HG02759 (cell line): Measurements from ENCODE around the gene TLCD1.

Experiments used
- ATAC-seq: cut with Tn5 transposase; IDR thresholded peaks from one replicate; pipeline ENCODE4 v1.9.1; 2021; ENCODE audit warnings: mild to moderate bottlenecking, moderate library complexity; ENCODE audit not compliant: unreplicated experiment

The TLCD1 gene, protein sequence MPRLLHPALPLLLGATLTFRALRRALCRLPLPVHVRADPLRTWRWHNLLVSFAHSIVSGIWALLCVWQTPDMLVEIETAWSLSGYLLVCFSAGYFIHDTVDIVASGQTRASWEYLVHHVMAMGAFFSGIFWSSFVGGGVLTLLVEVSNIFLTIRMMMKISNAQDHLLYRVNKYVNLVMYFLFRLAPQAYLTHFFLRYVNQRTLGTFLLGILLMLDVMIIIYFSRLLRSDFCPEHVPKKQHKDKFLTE

DNA sequence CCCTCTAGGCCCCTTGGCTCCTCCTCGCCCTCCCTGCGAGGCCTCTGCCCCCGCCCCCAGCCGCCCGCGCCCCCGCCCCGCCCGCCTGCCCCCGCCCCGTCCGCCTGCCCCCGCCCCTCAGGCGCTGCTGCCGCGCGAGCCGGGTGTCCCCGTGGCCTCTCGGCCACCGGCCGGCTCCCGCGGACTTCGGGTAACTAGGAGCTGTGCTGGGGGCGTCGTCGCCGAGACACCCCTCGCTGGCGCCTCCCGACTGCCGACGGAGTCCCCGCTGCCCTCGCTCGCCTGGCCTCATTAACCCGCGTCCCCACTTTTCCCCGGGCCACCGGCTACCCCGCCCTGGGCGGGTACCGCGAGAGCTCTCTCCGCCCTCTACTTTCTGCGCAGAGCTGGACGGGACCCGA, at the start of gene TLCD1:
Gene TLCD1, minus strand, starts transcription at position 8 of the 401 bp plus-strand sequence. CDS start 136 bp downstream, outside the sequence.
- ATAC-seq = no peak

DNA sequence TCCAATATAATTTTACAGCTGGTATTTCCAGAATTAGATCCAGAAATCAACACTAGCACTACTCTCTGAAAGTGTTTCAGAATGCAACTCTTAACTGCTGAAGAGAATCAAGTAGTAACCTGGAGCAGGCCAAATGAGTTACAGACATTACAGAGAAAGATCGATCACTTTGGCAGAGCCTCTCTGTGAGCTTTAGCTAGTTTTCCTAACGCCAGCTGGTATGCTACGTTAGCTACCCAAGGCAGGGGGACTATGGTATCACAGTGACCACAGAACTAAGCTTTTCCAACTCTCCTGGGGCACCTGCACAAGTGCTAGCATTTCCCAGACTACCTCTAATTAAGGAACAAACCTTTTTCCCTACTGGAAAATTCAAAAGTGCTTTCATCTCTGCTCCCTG, 48.2 kb upstream of the TLCD1 start:
- ATAC-seq = no peak

DNA sequence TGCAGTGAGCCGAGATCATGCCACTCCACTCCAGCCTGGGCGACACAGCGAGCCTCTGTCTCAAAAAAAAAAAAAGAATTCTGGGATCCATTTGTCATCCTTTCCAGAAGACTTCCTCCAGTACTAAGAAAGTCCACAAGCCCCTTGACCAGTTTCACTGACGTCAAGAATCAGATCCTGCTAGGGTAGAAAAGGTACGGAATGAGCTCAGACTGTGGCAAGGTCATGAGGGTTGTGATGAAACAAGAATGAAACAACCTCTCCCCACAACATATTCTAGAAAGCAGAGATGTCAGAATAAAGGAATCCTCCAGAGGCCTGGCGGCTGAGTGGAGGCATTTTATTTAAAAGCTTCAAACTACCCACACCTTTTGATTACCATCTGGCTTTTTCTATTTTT, 47.7 kb upstream of the TLCD1 start:
- no peak for ATAC-seq

DNA sequence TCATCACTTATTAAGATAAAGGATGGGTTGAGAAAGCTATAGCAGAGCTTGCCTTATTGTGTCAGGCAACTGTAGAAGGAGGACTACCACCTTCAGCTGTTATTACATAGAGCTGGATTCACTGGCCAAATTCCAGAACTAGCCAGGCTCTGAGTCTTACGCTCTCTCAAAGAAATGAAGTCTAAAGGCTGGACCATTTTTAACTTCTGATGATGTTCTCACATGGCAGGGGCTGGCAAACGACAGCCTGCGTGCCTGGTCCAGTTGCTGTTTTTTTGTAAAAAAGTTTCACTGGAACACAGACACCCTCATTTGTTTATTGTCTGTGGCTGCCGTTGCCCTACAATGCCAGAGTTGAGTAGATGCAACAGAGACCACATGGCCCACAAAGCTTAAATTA, 39.0 kb upstream of the TLCD1 start:
- ATAC-seq = no peak

DNA sequence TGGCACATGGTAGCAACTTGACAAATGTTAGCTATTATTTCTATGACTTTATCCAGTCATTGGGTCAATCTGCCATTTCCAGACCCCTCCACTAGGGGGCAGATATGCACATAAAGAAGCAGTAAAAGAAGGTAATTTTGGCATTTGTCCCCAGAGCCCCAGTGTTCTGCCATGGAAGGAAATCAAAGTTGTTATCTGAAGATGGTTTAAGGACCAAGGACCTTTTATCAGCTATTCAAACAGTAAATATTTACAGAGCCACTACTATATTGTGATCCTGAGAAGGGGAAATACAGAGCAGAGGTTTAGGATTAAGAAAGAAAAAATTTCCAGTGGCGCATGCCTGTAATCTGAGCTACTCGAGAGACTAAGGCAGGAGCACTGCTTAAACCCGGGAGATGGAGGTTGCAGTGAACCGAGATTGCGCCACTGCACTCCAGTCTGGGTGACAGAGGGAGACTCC, 37.8 kb upstream of the TLCD1 start:
- peak; percentile 33 for ATAC-seq

DNA sequence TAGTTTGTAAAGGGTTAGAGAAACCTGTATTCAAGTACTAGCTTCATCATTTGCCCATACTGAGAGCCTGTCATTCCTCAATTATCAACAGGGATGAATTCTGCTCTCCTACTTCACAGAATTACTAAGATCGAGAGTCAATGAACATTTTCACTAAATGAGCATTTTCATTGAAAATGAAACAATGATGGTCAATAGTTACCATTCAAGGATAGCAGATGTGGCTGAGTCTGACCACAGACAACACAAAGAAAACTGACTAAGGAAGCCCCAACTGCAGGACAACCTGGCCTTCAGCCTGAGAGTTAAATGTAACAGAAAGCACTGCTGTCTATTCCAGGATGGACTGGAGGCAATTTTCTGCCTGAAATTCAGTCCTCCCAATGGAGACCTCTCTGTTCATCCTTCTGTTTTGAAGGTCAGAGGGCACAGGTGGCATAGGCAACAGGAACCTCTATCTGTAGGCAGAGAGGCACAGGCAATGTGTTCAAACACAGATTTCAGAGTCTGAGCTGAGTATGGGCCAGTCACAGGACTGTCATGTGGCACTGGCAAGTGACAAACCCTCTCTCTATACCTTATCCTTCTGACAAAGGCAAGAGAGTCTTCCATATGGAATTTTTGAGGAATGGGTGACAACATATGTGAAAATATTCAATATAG, 37.2 kb upstream of the TLCD1 start:
- peak; percentile 55 for ATAC-seq

DNA sequence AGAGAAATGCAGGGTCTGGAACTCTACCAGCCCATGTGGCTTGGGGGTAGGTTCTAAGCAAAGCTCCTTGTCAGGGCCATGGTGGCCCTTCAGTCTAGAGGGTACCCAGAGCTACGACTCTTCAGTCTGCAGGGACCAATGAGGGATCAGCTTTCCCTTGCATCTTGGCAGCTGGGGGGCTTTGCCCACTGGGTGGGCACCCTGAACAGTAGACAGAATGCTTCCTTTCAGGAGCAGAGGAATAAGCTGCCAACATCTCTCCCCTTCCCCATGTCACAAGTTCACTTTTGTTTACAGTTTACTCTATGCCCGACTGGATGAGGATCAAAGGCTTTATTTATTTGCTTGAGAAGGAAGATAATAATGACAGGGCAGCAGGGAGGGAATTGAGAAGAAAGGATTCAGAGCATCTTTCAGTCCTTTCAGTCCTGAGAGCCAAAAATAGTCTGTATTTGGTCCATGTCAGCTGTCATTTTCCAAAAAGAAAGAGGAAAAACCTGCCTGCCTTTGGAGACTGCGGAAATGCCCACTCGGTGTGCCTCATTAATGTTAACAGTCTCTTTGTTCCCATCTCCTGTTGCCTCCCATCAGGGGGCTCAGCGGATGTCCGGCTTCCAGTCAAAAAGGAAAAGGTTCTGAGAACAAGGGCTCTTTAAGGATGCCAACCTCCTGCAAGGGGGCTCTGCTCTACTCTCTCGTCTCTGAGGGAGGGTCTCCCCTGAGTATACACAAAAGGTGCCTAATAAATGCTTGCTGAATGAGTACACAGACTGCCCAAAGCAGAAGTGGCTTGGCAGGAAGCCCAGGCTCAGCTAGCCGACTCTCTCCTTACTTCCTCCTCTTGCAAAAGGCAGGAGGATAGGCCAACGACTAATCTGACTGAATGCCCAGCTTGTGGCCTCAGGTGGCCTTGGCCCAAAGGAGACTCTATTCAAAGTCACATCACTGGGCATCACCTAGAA, 34.8 kb upstream of the TLCD1 start:
- ATAC-seq = no peak

DNA sequence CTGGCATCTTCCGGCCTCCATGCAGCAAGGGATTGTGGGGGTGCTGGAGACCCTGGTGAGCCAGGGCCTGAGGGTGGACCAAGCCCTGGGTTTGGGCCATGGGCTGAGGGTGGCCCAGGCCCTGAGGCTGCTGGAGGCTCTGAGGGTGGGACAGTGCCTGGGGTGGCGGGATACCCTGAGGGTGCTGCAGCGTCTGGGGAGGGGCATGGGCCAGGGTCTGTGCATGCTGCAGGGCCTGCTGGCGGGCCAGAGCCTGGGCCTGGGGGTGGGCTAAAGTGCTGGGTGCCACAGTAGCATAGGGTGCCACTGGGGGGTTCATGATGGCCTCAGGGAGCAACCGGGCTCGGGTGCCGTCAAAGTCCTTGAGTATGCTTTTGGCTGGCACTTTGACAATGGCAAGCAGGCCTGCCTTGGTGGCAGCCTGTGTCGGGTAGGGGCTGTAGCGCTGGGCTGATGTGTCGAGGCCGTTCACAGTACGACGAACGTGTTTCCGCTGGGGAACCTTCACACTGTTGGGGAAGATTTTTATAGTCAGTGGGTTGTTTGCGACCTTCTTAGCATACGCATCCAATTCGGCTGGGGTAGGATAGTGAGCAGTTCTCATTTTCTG, 33.3 kb upstream of the TLCD1 start:
- no peak for ATAC-seq

DNA sequence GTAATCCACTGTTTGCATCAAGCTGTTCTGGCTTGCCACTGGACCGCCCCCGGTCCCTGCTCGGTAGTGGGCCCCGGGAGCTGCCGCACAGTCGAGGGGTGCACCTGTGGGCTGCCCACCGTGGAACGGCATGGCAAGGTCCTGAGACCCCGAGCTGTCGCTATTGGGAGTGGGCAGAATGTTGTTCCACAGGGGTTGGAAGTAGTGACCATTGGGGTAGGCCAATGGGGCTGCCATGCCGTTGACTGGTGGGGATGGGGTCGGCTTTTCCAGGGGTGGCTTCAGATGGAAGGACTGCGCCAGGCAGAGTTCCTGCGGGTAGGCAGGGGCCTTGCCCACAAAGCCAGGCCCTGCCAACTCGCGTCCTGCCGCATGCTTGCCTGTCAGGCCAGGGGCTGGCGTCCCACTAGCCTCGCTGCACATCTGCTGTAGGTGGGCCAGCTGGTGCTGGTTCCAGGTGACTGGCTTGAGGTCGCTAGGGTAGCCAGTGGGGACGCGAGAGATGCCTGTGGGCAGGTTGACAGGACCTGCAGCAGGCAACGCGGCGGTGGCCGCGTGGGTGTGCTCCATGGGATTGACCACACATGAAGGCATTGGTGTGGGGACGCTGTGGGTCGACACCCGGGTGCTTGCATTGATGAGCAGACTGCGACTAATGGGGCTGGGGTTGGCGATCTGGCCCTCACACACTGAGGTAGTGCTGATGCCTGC, 32.5 kb upstream of the TLCD1 start:
- no peak for ATAC-seq

DNA sequence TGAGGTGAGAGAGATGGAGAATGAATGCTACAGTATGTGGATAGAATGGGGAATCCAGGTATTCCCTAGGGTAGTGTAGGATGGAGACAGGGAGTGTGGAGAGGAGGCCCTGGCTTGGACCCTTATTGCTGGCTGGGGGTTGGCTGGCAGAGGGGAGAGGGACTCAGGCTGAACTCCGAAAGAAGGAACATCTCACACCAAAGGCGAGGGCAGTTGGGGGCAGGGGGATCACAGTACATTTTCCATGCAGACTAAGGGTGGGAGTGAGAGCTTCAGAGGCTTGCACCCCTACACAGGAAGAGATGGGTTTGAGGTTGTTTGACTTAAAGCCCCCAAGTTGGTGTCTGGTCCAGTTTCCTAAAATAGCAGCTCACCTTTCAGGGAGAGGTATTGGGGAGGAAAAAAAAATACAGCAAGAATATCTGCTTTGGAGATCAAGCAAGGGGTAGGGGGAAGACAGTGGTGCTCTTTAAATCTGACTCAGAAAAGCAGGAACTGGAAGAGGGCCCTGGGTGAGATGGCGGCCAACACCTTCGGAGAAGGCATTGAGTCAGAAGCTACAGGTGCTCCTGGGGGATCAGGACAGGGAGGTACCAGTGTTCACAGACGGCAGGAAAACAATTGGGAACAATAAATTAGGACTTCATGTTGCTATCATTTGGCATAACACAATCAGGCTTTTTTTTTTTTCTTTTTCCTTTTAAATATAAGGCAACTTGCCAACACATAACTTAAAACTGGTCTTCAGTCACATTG, 30.2 kb upstream of the TLCD1 start:
- ATAC-seq = no peak

DNA sequence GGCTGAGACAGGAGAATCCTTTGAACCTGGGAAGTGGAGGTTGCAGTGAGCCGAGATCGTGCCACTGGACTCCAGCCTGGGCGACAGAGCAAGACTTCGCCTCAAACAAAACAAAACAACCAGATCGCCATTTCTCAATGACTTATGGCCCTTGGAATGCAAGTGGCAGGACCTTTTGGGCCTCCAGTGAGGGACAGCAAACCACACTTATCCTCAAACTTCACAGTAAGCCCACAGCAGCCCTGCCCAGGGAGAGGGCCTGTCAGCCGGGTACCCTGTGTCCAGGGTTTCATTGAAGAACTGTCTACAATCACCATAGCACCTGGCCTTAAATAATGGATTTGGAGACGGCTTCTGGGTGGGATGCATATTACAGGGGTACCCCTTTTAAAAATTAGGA, 29.5 kb upstream of the TLCD1 start:
- no peak for ATAC-seq

DNA sequence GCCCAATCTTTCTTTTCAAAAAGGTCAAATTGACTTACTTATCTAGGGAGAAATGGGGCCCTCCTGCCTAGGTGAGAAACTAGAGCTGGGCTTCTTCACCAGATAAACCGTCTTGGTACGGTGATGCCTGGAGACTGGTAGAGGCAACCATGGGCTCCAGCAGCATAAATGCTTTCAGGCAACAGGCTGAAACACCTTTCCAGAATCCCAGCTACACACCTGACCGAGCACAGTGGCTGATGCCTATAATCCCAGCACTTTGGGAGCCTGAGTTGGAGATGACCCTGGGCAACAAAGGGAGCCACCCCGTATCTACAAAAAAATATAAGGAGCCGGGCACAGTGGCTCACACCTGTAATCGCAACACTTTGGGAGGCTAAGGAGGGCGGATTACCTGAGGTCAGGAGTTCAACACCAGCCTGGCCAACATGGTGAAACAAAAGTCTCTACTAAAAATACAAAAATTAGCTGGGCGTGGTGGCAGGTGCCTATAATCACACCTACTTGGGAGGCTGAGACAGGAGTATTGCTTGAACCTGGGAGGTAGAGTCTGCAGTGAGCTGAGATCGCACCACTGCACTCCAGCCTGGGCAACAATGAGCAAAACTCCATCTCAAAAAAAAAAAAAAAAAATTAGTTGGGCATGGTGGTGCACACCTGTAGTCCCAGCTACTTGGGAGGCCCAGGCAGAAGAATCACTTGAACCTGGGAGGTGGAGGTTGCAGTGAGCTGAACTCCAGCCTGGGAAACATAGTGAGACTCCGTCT, 25.8 kb upstream of the TLCD1 start:
- no peak for ATAC-seq

DNA sequence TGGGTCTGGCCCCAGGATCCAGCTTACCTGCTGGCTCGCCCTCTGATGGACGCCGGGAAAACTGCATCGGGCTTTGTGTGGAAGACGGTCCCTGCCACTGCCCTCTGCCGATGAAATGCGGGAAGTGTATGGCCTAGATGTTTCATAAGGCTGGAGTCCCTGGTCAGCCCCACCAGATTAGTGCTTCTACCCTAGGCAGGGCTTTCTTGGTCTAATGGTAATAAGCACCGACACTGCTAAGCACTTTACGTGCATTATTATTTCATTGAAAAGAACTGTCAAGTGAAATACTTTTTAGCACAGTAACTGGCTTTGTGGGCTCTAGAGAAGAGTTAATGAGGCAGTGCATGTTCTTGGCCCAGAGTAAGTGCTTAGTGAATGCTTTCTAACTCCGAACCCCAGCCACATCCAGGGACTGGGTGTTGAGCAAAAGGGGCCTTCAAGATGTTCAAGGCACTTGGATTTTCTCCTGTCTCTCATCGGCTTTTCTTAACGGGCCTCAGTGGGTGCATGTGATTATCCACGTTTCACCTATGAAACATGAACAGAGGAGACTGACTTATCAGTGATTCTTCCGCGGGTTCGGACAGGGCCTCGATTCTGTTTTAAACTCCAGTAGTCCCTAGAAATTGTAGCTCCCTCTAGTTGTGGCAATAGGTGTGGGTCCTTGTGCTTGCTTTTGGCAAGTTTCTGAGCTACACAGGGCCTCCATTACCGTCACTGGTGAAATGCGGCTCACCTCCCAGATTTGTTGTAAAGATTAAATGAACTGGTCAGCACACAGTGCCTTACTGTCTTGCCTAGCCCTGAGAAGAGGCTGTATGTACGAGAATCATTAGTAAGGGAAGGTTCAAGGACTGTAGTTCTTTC, 24.4 kb upstream of the TLCD1 start:
- ATAC-seq = peak; percentile 76

DNA sequence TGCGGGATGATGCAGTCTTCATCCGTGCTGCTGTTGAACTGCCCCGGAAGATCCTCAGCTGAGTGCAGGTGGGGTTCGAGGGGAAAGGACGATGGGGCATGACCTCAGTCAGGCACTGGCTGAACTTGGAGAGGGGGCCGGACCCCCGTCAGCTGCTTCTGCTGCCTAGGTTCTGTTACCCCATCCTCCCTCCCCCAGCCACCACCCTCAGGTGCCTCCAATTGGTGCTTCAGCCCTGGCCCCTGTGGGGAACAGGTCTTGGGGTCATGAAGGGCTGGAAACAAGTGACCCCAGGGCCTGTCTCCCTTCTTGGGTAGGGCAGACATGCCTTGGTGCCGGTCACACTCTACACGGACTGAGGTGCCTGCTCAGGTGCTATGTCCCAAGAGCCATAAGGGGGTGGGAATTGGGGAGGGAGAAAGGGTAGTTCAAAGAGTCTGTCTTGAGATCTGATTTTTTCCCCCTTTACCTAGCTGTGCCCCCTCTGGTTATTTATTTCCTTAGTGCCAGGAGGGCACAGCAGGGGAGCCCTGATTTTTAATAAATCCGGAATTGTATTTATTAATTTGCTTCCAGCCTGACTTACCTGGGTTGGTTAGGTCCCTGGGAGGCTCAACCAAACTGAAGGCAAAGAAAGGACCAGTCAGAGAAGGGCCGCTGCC, 23.6 kb upstream of the TLCD1 start:
- no peak for ATAC-seq

DNA sequence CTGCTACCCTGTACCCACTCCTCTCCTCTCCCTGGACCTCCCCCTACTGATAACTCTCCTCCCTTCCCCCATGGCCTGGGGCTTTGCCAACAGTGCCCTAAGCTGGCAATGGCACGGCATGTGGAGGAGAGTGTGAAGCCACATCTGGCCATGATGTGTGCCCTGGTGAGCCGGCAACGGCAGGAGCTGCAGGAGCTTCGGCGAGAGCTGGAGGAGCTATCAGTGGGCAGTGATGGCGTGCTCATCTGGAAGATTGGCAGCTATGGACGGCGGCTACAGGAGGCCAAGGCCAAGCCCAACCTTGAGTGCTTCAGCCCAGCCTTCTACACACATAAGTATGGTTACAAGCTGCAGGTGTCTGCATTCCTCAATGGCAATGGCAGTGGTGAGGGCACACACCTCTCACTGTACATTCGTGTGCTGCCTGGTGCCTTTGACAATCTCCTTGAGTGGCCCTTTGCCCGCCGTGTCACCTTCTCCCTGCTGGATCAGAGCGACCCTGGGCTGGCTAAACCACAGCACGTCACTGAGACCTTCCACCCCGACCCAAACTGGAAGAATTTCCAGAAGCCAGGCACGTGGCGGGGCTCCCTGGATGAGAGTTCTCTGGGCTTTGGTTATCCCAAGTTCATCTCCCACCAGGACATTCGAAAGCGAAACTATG, 23.0 kb upstream of the TLCD1 start:
- no peak for ATAC-seq

DNA sequence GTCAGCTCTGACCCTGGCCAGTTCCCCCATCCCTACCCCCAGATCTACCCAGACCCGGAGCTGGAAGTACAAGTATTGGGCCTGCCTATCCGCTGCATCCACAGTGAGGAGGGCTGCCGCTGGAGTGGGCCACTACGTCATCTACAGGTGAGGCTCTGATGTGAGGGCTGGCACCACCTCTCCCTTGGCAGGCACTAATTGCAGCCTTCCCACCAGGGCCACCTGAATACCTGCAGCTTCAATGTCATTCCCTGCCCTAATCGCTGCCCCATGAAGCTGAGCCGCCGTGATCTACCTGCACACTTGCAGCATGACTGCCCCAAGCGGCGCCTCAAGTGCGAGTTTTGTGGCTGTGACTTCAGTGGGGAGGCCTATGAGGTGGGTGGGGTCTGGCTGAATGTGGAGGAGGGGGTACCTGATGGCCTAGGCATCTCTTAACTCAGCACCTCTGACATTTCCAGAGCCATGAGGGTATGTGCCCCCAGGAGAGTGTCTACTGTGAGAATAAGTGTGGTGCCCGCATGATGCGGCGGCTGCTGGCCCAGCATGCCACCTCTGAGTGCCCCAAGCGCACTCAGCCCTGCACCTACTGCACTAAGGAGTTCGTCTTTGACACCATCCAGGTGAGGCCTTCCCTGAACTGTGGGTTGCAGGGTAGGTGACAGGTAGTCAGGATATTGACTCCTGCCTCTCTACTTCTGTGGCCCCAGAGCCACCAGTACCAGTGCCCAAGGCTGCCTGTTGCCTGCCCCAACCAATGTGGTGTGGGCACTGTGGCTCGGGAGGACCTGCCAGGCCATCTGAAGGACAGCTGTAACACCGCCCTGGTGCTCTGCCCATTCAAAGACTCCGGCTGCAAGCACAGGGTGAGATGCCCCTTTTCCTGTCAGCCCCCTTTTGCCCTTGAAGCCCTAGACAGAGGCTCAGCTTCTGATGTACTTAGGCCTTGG, 22.0 kb upstream of the TLCD1 start:
- ATAC-seq = no peak
